ENCODE measurements around the gene PLCD3. TPM values are rescaled to one million over a fixed set of nuclear protein-coding genes. Genes with fewer than 3 reads are reported as not detected.

The PLCD3 gene
- total and polyA plus RNA-seq, 2 of the 13 experiments (the other 11 are each of a cell fraction or from before 2014, with no cell fraction given), result 11.3 to 39.1 TPM

- TF ChIP-seq EP300 (IDR thresholded peaks at IDR 0.05; ENCODE audit: low read depth in 2 of 2, low read length in 2 of 2) (no peak), EP300 (CRISPR knock-in tag; IDR thresholded peaks at IDR 0.05; ENCODE audit: borderline replicate concordance) (no peak), ZBTB2 (CRISPR knock-in tag; IDR thresholded peaks at IDR 0.05; ENCODE audit: low read depth) (no peak), ZNF619 (CRISPR knock-in tag; IDR thresholded peaks at IDR 0.05) (no peak), MAZ (IDR thresholded peaks at IDR 0.05; ENCODE audit: borderline replicate concordance, low read depth, low read length) (no peak), MAZ (CRISPR knock-in tag; IDR thresholded peaks at IDR 0.05; ENCODE audit: low read depth) (no peak), FOXK1 (CRISPR knock-in tag; IDR thresholded peaks at IDR 0.05; ENCODE audit: borderline replicate concordance, low read depth) (no peak), ZNF776 (CRISPR knock-in tag; IDR thresholded peaks at IDR 0.05) (no peak), HMG20B (CRISPR knock-in tag; conservative IDR thresholded peaks at IDR 0.05) (no peak), BRD4 (CRISPR knock-in tag; IDR thresholded peaks at IDR 0.05) (peak; percentile 55; the same call in 1 of the 2 replicates), AHR (CRISPR knock-in tag; IDR thresholded peaks at IDR 0.05) (no peak), PHB2 (IDR thresholded peaks at IDR 0.05; ENCODE audit: partially characterized antibody) (no peak), CHCHD3 (CRISPR knock-in tag; IDR thresholded peaks at IDR 0.05) (no peak; the same call in 1 of the 2 replicates), ZFYVE20 (CRISPR knock-in tag; IDR thresholded peaks at IDR 0.05; ENCODE audit: borderline replicate concordance, low read depth) (0 out of 2 replicates have a peak, but pooled peaks have one; percentile 52), ZNF20 (CRISPR knock-in tag; IDR thresholded peaks at IDR 0.05) (no peak), SALL2 (CRISPR knock-in tag; IDR thresholded peaks at IDR 0.05) (no peak), SAFB2 (CRISPR knock-in tag; IDR thresholded peaks at IDR 0.05; ENCODE audit: borderline replicate concordance, low read depth) (no peak), TSC22D2 (CRISPR knock-in tag; IDR thresholded peaks at IDR 0.05; ENCODE audit: borderline replicate concordance) (no peak; the same call in 1 of the 2 replicates), SMC3 (IDR thresholded peaks at IDR 0.05; ENCODE audit: low read length) (no peak), THYN1 (CRISPR knock-in tag; IDR thresholded peaks at IDR 0.05; ENCODE audit: borderline replicate concordance, low read depth) (no peak), MIER3 (CRISPR knock-in tag; IDR thresholded peaks at IDR 0.05; ENCODE audit: borderline replicate concordance) (no peak), ELF3 (CRISPR knock-in tag; IDR thresholded peaks at IDR 0.05) (no peak), SMAD9 (CRISPR knock-in tag; IDR thresholded peaks at IDR 0.05) (no peak; the same call in 1 of the 2 replicates), ZSCAN5A (CRISPR knock-in tag; IDR thresholded peaks at IDR 0.05; ENCODE audit: borderline replicate concordance) (no peak), MZF1 (CRISPR knock-in tag; IDR thresholded peaks at IDR 0.05; ENCODE audit: borderline replicate concordance) (no peak), TEAD3 (CRISPR knock-in tag; optimal IDR thresholded peaks at IDR 0.05; ENCODE audit: borderline replicate concordance) (peak; percentile 48), KLF9 (CRISPR knock-in tag; IDR thresholded peaks at IDR 0.05; ENCODE audit: low read depth) (no peak)
- TF ChIP-seq, protein P1, sequence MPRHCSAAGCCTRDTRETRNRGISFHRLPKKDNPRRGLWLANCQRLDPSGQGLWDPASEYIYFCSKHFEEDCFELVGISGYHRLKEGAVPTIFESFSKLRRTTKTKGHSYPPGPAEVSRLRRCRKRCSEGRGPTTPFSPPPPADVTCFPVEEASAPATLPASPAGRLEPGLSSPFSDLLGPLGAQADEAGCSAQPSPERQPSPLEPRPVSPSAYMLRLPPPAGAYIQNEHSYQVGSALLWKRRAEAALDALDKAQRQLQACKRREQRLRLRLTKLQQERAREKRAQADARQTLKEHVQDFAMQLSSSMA (CRISPR knock-in tag; IDR thresholded peaks at IDR 0.05), result no peak; the same call in 1 of the 2 replicates
- TF ChIP-seq, protein P2, sequence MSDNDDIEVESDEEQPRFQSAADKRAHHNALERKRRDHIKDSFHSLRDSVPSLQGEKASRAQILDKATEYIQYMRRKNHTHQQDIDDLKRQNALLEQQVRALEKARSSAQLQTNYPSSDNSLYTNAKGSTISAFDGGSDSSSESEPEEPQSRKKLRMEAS (IDR thresholded peaks at IDR 0.05), result no peak
Observed at GRCh38 chr17:45162025-45162687, 29.8 kb upstream of the PLCD3 start (continued).
